Hypothalamus (tissue), 51 donors: ENCODE data around the gene INPP5D.
"Not testable (repeated sequence)": the region's sequence is repeated elsewhere in the genome, so short reads cannot be mapped to it uniquely, and the experiment has no call there.

ENCODE experiments used
- DNase-seq, 51 donors: peaks; one replicate each; lab custom pipeline; 2025; lab: John Stamatoyannopoulos, UW

Gene INPP5D

GRCh38 chr2:233164967-233165366 is 104.8 kb downstream of the INPP5D start:
- no peak for DNase-seq

GRCh38 chr2:233165543-233165894 is 105.4 kb downstream of the INPP5D start:
- DNase-seq: no peak

GRCh38 chr2:233165895-233166661 is 105.9 kb downstream of the INPP5D start:
- no peak for DNase-seq

- DNase-seq: no peak
Observed at GRCh38 chr2:233168445-233168844, 108.3 kb downstream of the INPP5D start.

GRCh38 chr2:233168919-233169318 is 108.8 kb downstream of the INPP5D start:
- peak in 2 of 51 donors; percentile 9 for DNase-seq

- DNase-seq: no peak
Observed at GRCh38 chr2:233171344-233171743, 111.2 kb downstream of the INPP5D start.

- no peak for DNase-seq
Observed at GRCh38 chr2:233173115-233173514, 113.0 kb downstream of the INPP5D start.

GRCh38 chr2:233174137-233174536 is 114.0 kb downstream of the INPP5D start:
- DNase-seq: no peak

GRCh38 chr2:233178994-233179847 is 119.1 kb downstream of the INPP5D start:
- no peak for DNase-seq

- no peak for DNase-seq
Observed at GRCh38 chr2:233179848-233180366, 119.8 kb downstream of the INPP5D start.

- DNase-seq: no peak
Observed at GRCh38 chr2:233183869-233184418, 123.8 kb downstream of the INPP5D start.

- no peak for DNase-seq
Observed at GRCh38 chr2:233184669-233185068, 124.5 kb downstream of the INPP5D start.

- DNase-seq: peak in 1 of 51 donors; percentile 16
Observed at GRCh38 chr2:233185330-233185729, 125.2 kb downstream of the INPP5D start.

GRCh38 chr2:233185963-233186362 is 125.8 kb downstream of the INPP5D start:
- no peak for DNase-seq

- DNase-seq: no peak
Observed at GRCh38 chr2:233186851-233187250, 126.7 kb downstream of the INPP5D start.

GRCh38 chr2:233189025-233189424 is 128.9 kb downstream of the INPP5D start:
- DNase-seq: no peak

GRCh38 chr2:233191016-233191415 is 130.9 kb downstream of the INPP5D start:
- DNase-seq: not testable (repeated sequence)

GRCh38 chr2:233193738-233194137 is 133.6 kb downstream of the INPP5D start:
- DNase-seq: no peak

- DNase-seq: no peak
Observed at GRCh38 chr2:233195027-233195426, 134.9 kb downstream of the INPP5D start.

GRCh38 chr2:233197022-233197421 is 136.9 kb downstream of the INPP5D start:
- DNase-seq: no peak

- DNase-seq: no peak
Observed at GRCh38 chr2:233198026-233198425, 137.9 kb downstream of the INPP5D start.
